GM12801 (cell line): Measurements from ENCODE around the gene MIGA2.

Experiments used
- CTCF ChIP-seq: IDR thresholded peaks from one replicate; pipeline ENCODE4 v1.5.1; 2011; ENCODE audit warnings: control low read depth; ENCODE audit not compliant: insufficient read length; ENCODE audit errors: extremely low read depth

The MIGA2 gene

DNA sequence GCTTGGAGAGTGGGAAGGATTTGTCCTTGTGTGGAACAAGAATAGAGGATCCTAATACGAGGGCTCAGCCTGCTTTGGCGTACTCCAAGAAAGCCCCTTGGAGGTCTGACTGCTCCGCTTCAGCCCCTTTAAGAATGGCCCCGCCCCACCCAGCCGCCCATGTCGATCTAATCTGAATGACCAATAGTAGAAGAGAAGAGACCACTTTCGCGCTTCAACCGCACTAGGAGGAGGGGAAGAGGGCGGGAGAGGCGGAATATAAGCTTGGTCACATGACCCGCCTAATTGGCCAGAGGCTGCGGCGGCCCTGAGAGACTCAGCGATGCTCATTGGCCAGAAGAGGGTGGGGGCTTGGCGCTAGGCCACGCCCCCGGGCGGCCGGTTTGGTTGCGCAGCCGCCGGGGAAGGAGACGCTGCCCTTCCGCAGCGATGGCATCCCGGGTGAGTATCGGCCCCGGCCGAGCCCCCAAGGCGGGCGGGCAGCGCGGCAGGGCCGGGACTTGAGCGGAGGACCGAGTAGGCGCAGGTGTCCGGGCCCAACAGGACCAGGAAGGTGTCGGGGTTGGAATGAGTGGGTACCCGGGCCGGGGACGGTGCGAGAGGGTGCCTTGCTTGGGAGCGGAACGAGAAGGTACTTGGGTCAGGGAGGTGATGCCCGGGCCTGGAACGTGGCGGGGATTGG, at the start of gene MIGA2:
MIGA2 (plus strand) TSS at position 386 of the 682 bp plus-strand sequence. CDS start 3,969 bp downstream, outside the sequence.
- TF ChIP-seq CTCF: no peak

DNA sequence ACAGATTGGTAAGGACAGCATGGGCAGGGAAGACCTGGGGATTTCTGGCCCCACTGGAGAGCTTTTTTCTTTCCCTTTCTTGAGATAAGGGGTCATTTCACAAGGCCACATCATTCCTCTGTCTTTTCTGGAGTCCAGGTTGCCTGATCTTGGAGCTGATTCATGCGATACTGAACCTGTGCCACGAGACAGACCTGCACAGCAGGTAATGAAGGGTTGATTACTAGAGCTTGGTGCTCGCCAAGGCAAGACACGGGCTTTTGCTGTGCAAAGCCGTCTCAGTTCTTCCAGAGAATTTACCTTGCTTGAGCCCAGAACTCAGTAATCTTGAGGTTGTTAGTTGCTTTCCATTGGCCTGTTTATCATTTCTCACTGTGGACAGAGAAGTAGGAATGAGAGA, 49.8 kb upstream of the MIGA2 start:
- no peak for TF ChIP-seq CTCF

- TF ChIP-seq CTCF: no peak
Observed at GRCh38 chr9:128987805-128988204, 48.6 kb upstream of the MIGA2 start.

DNA sequence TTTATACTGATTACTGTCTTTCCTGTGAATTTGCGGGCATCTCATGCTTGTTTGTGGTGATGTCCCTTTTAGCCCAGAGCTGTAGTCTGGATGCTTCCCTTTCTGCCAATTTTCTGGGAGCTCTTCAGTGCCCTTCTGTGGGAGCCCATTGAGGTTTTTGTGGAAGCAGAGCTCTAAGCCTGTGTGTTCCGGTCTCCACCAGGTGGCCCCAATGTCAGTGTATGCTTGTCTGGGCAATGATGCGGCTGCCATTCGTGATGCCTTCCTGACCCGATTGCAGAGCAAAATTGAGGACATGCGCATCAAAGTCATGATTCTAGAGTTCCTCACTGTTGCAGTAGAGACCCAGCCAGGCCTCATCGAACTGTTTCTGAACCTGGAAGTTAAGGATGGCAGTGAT, 43.4 kb upstream of the MIGA2 start:
- no peak for TF ChIP-seq CTCF

DNA sequence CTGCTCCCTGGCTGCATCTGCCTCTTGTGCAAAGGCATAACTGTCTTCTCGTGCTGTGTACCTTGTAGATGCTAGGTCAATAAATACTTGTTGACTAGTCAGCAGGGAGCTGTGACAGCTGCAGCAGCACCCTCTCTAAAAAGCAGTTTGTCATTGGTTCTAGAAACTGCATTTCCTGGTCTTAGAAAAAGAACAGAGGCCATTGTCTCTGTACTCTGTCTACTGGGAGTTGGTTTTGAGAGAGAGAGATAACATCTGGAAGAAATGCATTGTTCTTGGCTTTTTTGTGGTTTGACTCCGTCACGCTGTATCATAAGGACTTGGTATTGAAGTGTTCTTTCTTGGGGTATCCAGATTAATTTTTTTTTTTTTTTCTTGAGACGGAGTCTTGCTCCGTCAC, 40.6 kb upstream of the MIGA2 start:
- no peak for TF ChIP-seq CTCF

DNA sequence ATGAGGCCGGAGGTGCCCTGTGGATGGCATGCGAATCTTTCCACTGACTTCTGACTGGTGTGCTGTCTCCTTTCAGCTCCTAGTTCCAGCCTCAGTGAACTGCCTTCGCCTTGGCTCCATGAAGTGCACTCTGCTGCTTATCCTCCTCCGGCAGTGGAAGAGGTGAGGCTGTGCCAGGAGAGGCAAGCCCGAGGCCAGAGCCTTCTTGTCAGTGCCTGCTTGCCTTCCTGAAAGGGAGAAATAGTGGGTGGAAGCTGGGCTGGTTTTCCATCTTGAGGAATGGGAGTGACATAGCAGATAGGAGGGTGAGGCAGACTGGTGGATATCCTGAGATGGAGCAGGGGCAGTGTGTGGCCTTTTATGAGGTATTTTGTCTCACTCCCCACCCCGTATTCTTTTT, 38.0 kb upstream of the MIGA2 start:
- TF ChIP-seq CTCF: no peak

DNA sequence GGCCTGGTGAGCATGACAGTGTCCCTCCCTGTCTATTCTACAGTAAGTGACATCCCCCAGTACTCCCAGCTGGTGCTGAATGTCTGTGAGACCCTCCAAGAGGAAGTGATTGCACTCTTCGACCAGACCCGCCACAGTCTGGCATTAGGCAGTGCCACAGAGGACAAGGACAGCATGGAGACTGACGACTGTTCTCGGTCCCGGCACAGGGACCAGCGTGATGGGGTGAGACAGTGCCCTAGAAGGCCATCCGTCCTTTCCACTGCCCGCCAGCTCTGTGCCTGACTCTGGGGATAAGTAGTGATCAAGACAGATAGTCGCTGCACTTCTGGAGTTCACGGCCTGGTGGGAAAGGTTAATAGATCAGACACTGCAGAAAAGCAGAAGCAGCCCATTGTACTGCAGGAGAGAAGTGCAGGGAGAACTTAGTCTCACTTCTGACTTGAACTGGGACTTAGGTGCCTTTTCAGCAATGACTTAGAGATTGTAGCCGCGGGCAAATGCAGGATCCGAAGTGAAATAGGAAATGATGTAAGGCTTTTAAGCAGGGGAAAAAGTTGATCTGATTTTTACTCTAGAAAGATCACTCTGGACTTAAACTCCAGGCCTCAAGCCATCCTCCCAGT, 36.7 kb upstream of the MIGA2 start:
- no peak for TF ChIP-seq CTCF
